Activated naive CD8-positive, alpha-beta T cell treated with anti-CD3 and anti-CD28 coated beads for 36 hours (primary cell): ENCODE results near the gene GMPR. TPM values are rescaled to one million over a fixed set of nuclear protein-coding genes. Genes with fewer than 3 reads are reported as not detected.
"Not testable (repeated sequence)": the region's sequence is repeated elsewhere in the genome, so short reads cannot be mapped to it uniquely, and the experiment has no call there.

ENCODE experiments used
- DNase-seq: peaks from one replicate; pipeline ENCODE4 v3.0.0; 2021
- H3K27ac Mint-ChIP-seq: one replicate; pipeline ENCODE4 v1.8.0; 2022; ENCODE audit warnings: mild to moderate bottlenecking, moderate library complexity, mixed read lengths
- H3K27me3 Mint-ChIP-seq: one replicate; pipeline ENCODE4 v1.8.0; 2022; ENCODE audit warnings: mild to moderate bottlenecking, mixed read lengths
- H3K36me3 Mint-ChIP-seq: one replicate; pipeline ENCODE4 v1.8.0; 2021; ENCODE audit warnings: mild to moderate bottlenecking, mixed read lengths
- H3K4me1 Mint-ChIP-seq: one replicate; pipeline ENCODE4 v1.8.0; 2021; ENCODE audit warnings: mixed read lengths
- H3K4me3 Mint-ChIP-seq: one replicate; pipeline ENCODE4 v1.8.0; 2022; ENCODE audit warnings: mild to moderate bottlenecking, moderate library complexity, mixed read lengths
- H3K9me3 Mint-ChIP-seq: one replicate; pipeline ENCODE4 v1.8.0; 2022; ENCODE audit warnings: mixed read lengths
- total RNA-seq, 2 experiments: library from RNA; stranded (reverse); gene quantifications; one replicate each; pipeline ENCODE4 v1.2.3, GENCODE V29; 2021

GMPR gene
- total RNA-seq, 2 experiments from 2014 or later: 2.6 to 3.3 TPM

DNA sequence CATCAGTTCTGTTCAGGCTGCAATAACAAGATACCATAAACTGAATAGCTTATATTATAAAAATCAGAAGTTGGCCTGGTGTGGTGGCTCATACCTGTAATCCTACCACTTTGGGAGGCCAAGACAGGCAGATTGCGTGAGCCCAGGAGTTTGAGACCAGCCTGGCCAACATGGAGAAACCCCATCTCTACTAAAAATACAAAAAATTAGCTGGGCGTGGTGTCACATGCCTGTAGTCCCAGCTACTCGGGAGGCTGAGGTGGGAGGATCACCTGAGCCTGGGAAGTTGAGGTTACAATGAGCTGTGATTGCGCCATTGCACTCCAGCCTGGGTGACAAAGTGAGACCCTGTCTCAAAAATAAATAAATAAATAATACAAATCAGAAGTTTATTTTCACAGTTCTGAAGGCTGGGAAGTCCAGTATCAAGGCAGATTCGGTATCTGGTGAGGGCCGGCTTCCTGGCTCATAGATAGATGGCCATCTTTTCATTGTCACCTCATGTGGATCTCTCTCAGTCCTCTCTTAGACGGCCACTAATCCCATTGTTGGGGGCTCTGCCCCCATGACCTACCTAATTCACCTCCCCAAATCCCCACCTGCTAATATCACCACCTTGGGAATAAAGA lies 31.2 kb downstream of the GMPR start:
- H3K27me3 Mint-ChIP-seq, H3K4me1 Mint-ChIP-seq, H3K4me3 Mint-ChIP-seq, H3K9me3 Mint-ChIP-seq, DNase-seq, H3K36me3 Mint-ChIP-seq, H3K27ac Mint-ChIP-seq: not testable (repeated sequence)

DNA sequence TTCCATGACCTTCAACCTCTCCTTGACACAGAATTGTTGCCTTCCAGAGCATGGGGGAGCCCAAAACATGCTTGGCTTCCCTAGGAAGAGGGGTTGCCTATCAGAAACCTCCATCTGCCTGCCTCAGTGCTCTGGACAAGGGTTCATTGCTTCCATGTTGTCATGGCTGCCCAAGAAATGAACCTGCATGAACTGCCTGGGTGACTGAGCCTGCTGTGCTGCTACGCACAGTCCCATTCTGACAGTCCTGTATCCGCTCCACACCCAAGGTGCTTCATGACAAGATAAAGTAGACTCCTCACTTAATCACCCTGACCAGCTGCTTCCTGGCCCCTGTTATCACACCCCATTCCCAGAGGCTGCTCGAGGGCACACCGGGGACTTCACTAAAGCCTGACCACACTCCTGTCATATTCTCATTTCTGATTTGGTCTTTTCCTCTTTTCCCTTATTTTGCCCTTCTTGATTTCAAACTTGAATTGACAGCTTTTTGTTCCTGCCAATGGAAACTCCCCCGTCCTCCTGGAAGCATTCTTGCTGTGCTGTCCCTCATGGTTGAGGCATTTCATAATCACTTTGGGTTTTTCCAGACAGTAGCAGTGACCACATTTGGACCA lies 31.9 kb downstream of the GMPR start:
- H3K4me1 Mint-ChIP-seq: peaks cover 8% of the 10 kb centered on the region
- DNase-seq: no peak
- H3K9me3 Mint-ChIP-seq: no peaks in the 10 kb centered on the region
- no peaks in the 10 kb centered on the region for H3K27me3 Mint-ChIP-seq
- no peak overlapping the region for H3K27ac Mint-ChIP-seq
- H3K36me3 Mint-ChIP-seq: no peaks in the 10 kb centered on the region
- H3K4me3 Mint-ChIP-seq: no peak overlapping the region

DNA sequence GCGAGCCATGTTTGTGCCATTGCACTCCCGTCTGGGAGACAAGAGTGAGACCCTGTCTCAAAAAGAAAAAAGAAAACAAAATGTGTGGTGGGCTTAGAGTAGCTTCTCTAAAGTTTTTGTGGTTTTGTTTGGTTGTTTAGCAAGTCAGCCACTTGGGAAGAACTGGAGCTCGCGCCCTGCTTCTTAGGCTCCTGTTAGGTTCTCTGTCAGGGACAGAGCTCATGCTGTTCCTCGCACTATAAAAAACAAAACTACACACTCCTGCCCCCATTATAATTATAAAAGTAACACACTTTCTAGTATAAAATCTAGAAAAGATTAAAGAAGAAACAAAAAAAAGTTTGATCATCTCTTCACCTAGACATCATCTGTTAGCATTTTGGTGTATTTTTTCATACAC lies 33.0 kb downstream of the GMPR start:
- Mint-ChIP-seq H3K4me3 (no peak overlapping the region), H3K27me3 (no peaks in the 10 kb centered on the region), H3K9me3 (no peaks in the 10 kb centered on the region), H3K36me3 (no peaks in the 10 kb centered on the region), H3K27ac (no peak overlapping the region), H3K4me1 (peaks cover 8% of the 10 kb centered on the region)
- no peak for DNase-seq

DNA sequence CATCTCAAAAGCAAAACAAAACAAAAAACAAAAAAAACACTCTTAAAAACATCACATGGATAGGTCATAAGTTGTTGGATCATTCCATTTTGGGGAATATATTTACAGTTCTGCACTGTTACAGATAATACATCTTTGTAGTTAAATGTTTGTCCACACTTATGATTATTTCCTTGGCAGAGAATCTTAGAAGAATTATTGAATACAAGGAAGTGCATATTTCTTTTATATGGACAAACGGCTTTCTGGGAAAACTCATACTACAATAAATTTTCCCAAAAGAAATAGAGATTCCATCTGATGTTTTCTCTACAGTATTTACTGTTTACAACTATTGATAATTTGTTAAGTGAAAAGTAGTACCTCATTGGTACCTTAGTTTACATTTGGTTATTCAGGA lies 33.8 kb downstream of the GMPR start:
- no peak overlapping the region for H3K4me3 Mint-ChIP-seq
- H3K9me3 Mint-ChIP-seq: no peaks in the 10 kb centered on the region
- no peaks in the 10 kb centered on the region for H3K36me3 Mint-ChIP-seq
- no peaks in the 10 kb centered on the region for H3K27me3 Mint-ChIP-seq
- no peak for DNase-seq
- no peak overlapping the region for H3K27ac Mint-ChIP-seq
- H3K4me1 Mint-ChIP-seq: peaks cover 8% of the 10 kb centered on the region

DNA sequence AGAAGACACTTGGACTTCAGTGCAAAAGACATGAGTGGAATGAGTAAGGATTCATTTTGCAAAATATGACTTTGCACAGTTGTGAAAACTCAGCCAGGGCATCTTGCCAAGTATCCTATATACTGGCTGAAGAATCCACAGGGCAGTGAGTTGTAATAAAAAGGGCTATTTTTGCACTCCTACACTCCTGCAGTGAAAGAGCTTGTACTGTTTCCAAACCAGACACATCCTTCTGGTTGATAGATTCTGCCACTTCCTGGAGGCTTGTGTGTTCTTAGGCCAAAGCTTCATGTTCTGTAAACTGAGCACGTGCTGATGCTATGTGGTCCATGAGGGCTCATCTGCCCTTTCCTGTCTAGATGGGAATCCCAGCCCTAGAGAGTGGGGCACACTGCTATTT lies 34.9 kb downstream of the GMPR start:
- H3K9me3 Mint-ChIP-seq: no peaks in the 10 kb centered on the region
- H3K27me3 Mint-ChIP-seq: no peaks in the 10 kb centered on the region
- no peaks in the 10 kb centered on the region for H3K36me3 Mint-ChIP-seq
- peaks cover 14% of the 10 kb centered on the region for H3K4me1 Mint-ChIP-seq
- no peak overlapping the region for H3K27ac Mint-ChIP-seq
- no peak for DNase-seq
- no peak overlapping the region for H3K4me3 Mint-ChIP-seq

DNA sequence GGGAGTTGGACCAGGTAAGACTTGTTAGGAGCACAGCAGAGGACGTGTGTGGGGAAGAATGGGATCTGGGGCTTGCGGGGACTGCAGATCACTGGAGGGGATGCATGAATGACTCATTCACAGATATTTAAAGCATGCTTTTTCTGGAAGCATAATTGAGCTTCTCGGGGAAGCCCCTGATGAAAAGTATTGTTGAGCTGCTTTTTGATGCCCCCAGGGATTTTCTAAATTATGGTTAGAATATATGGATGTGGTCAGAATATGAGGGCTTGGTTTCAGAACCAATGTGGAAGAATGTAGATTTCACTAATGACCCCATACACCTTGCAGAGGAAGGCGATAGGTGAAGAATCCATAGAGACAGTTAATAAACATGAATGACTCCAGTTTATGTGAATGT lies 36.1 kb downstream of the GMPR start:
- Mint-ChIP-seq H3K36me3 (no peaks in the 10 kb centered on the region), H3K4me1 (peaks cover 14% of the 10 kb centered on the region), H3K27me3 (no peaks in the 10 kb centered on the region), H3K27ac (no peak overlapping the region), H3K9me3 (no peaks in the 10 kb centered on the region), H3K4me3 (no peak overlapping the region)
- no peak for DNase-seq

DNA sequence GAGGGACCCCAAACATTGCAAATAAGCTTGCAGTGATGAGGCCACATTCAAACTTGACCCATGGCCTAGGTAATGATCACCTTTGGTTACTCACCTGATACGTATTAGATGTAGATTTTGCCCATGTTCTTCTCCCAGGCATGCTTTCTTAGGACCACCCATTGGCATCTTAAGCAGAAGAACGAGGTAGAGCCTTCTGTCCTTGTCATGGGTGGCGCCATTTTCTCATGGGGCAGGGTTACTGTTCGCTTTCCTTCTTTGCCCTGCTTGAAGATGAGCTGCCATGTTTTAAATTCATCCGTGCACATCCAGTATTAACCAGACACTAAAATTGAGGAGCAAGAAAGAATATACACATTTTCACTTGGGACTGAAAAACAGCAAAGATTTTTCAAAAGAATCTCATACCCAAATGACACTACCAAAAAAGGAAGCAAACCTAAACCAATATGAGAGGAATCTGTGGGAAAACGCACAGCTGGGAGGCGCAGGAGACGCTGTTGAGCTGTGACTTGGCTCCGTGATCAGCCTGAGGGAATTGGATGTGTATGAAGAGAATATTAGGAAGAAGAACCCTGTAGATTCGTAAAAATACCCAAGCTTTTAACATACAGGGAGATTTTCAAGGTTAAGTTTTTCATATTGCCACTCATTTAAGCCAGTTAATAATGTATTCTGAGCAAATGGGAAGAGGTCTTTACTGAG lies 36.6 kb downstream of the GMPR start:
- Mint-ChIP-seq H3K27ac (no peak overlapping the region), H3K9me3 (no peaks in the 10 kb centered on the region), H3K36me3 (no peaks in the 10 kb centered on the region), H3K4me1 (peaks cover 14% of the 10 kb centered on the region), H3K27me3 (no peaks in the 10 kb centered on the region), H3K4me3 (no peak overlapping the region)
- DNase-seq: no peak

DNA sequence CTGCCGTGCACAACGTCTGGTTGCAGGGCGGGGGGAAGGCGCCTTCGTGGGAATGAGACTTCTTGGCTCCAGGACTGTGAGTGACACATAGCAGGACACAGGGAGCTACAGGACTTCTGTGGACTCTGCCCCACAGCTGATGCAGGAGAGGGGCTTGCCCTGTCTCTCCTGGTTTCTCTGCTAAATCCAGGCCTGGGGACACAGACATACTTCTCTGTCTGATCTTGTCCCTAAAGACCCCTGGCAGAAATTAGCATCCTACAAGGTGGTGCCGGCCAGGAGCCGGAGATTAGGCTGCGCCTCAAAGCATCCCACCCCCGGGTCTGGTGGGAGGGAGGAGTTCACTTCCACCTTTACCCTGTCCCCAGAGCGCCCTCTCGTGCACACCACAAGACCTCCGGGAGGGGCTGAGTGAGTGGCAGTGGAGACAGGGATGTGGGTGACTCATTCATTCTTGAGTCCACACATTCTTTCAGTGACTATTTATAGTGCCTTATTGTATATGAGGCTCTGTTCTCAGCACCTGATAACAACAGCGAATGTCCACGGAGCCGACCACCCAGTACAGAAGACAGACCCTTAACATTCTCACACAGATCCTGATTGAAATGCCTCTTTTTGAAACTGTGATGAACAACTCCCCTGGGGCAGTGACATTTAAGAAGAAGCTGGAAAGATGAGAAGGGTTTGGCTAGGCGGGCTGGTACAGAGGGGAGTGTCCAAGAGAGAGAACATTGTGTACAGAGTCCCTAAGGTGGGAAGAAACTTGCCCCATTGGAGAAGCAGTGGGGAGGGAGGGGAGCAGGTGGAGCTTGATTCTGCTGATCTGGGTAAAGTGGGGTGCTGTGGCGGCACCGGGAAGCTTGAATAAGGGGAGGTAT lies 39.0 kb downstream of the GMPR start:
- no peak overlapping the region for H3K27ac Mint-ChIP-seq
- H3K4me1 Mint-ChIP-seq: peaks cover 14% of the 10 kb centered on the region
- no peaks in the 10 kb centered on the region for H3K36me3 Mint-ChIP-seq
- no peaks in the 10 kb centered on the region for H3K9me3 Mint-ChIP-seq
- no peaks in the 10 kb centered on the region for H3K27me3 Mint-ChIP-seq
- no peak overlapping the region for H3K4me3 Mint-ChIP-seq
- peak; percentile 26 for DNase-seq

DNA sequence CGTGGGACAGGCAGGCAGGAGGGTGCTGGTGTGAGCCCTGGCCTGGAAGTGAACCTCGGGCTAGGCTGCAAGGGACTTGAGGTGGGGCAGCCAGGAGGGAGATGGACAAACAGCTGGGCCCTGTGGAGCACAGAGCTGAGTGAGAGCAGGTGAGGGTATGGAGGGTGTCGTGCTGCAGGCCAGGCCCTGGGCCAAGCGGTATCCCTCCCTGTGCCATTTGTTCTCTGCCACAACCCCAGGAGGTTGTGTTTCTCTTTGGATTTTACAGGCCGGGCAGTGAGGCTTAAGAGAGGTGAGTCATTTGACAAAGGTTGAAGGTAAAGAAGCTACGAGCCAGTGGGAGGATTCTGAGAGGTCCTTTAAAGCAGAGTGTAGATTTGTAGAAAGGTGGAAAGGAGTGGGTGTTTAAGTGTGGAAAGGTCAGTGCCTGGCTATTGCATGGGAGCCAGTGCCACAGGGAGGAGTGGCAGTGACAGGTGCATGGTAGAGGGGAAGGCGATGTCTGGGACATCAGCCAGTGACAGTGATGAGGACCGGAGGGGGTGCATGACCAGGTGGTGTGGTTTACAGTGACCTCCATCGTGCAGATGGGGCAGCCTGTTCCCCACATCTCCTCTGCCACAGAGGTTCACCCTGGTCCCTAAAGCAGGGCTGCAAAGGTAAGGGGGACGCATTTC lies 39.8 kb downstream of the GMPR start:
- no peak overlapping the region for H3K4me3 Mint-ChIP-seq
- H3K27me3 Mint-ChIP-seq: no peaks in the 10 kb centered on the region
- no peaks in the 10 kb centered on the region for H3K36me3 Mint-ChIP-seq
- H3K9me3 Mint-ChIP-seq: no peaks in the 10 kb centered on the region
- no peak for DNase-seq
- H3K4me1 Mint-ChIP-seq: peaks cover 14% of the 10 kb centered on the region
- H3K27ac Mint-ChIP-seq: no peak overlapping the region

DNA sequence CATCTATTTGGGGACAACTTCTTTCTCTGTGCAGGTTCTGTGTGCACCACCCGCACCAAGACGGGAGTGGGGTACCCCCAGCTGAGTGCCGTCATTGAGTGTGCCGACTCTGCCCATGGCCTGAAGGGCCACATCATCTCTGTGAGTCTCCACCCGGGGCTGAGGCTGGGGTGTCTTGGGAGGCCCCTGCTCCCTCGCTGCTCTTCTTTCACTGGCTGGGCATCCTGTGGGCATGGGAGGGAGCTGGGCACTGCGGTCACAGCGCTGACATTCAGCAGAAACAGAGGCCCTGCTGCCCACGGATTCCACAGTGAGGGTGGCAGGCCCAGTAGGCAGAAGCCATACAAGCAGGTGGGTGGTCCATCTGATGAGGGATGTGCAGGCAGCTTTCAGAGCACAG lies 40.4 kb downstream of the GMPR start:
- Mint-ChIP-seq H3K27ac (no peak overlapping the region), H3K4me1 (peaks cover 13% of the 10 kb centered on the region), H3K36me3 (no peaks in the 10 kb centered on the region), H3K27me3 (no peaks in the 10 kb centered on the region), H3K4me3 (no peak overlapping the region), H3K9me3 (no peaks in the 10 kb centered on the region)
- DNase-seq: no peak

DNA sequence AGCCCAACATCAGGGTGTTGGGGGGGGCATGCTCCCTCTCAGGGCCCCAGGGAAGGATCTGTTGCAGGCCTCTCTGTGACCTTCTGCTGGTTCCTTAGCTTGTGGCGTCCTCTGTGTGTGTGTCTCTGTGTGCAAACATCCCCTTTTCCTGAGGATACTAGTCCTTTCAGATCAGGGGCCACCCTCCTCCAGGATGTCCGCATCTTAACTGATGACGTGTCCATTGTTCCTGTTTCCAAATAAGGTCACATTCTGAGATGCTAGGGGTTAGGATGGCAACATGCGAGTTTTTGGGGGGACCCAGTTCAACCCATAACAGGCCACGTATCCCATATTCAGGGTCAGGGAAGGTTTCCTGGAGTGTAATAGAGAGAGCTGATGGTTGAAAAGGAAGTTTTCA lies 40.9 kb downstream of the GMPR start:
- Mint-ChIP-seq H3K9me3 (no peaks in the 10 kb centered on the region), H3K4me1 (peaks cover 11% of the 10 kb centered on the region), H3K27me3 (no peaks in the 10 kb centered on the region), H3K27ac (no peak overlapping the region), H3K4me3 (no peak overlapping the region), H3K36me3 (no peaks in the 10 kb centered on the region)
- DNase-seq: no peak

DNA sequence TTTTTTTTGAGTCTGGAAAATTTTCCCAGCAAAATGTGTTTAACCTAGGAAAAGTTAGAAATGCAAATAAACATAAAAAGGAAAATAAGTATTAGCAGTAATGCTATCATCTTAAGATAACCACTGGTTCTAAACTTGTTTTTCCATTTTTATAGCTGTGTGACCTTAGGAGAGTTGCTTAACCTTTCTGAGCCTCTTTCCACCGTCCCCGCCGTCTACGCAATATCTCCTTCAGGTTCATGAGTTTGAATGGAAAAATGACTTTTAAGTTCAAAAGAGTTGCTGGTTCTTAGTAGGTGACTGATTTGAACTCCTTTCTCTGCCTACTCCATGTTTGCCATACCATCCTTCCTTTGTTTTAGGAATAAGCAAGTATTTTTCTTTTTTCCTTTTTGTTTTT lies 44.0 kb downstream of the GMPR start:
- no peak for DNase-seq
- no peak overlapping the region for H3K4me3 Mint-ChIP-seq
- H3K36me3 Mint-ChIP-seq: no peaks in the 10 kb centered on the region
- H3K4me1 Mint-ChIP-seq: peaks cover 6% of the 10 kb centered on the region
- H3K9me3 Mint-ChIP-seq: no peaks in the 10 kb centered on the region
- no peak overlapping the region for H3K27ac Mint-ChIP-seq
- H3K27me3 Mint-ChIP-seq: no peaks in the 10 kb centered on the region

DNA sequence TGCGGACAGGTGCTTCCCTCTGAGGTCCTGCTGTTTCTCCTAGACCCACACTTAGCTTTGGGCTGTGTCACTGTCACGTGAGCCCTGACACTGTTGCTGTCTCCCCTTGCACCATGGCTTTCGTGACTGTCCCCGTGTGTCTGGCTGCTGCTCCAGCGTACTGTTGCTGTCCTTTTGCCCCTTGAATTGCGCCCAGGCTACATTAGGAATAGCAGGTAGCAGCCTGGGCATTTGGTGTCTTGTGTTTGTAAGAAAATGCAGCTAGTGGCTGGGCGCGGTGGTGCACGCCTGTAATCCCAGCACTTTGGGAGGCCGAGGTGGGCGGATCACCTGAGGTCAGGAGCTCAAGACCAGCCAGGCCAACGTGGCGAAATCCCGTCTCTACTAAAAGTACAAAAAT lies 46.1 kb downstream of the GMPR start:
- Mint-ChIP-seq H3K9me3 (no peaks in the 10 kb centered on the region), H3K4me3 (no peak overlapping the region), H3K27me3 (no peaks in the 10 kb centered on the region), H3K36me3 (no peaks in the 10 kb centered on the region), H3K27ac (no peak overlapping the region), H3K4me1 (no peaks in the 10 kb centered on the region)
- DNase-seq: no peak

DNA sequence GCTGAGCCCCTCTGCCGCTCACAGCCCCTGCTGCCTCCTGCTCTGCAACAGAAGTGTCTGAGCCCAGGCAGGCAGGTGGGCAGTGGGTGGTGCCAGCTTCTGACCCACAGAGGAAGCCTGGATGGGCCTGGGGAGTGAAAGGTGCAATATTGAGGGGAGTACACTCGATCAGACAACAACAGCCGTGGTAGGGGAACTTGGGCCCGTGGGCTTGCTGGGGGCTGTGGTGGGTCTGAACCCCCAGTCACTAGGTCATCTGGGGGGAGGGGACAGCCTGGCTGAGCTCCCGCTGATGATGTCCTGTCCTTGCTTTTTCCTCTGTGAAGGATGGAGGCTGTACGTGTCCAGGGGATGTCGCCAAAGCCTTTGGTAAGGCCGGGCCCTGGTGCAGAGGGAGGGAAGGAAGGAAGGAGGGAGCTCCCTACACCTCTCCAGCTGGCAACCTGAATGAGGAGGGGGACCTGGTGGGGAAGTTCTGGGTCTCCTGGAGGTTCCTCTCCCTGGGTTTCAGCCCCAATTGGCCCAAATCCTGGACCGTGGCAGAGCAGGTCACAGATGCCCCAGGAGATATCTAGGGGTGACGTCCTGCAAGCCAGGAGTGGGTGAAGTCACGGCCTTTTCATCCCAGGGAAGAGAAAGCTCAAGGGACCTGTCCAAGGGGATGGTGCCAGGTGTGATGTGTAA lies 47.2 kb downstream of the GMPR start:
- Mint-ChIP-seq H3K4me1 (no peaks in the 10 kb centered on the region), H3K9me3 (no peaks in the 10 kb centered on the region), H3K36me3 (no peaks in the 10 kb centered on the region), H3K4me3 (no peak overlapping the region), H3K27ac (no peak overlapping the region), H3K27me3 (no peaks in the 10 kb centered on the region)
- DNase-seq: no peak
